ENCODE results near the gene IFNA17.
"Not testable (repeated sequence)": the region's sequence is repeated elsewhere in the genome, so short reads cannot be mapped to it uniquely, and the experiment has no call there.

Gene IFNA17

DNA sequence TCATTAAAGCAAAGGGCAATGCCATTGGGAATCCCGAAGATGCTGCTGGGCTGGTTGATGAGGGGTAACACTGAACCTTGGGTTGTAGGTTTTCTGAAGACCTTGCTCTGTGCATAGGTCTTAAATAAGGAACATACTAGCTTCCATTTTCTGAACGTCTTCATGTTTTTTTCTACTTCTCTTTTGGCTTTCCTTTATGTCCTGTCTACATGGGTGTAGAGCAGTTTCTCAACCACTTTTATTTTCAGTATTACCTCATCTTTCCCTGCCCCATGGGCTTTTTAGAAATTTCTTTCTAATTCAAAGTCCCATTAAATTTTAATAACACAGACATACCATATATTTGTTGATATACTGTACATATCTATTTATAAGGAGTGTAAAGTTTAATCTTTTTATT is 11.9 kb upstream of the IFNA17 start, which contains the start of gene IFNA14:
IFNA14 (minus strand) TSS at position 95 of the 400 bp plus-strand sequence; CDS start at position 25, 70 bp downstream.
- TF ChIP-seq, protein P1, sequence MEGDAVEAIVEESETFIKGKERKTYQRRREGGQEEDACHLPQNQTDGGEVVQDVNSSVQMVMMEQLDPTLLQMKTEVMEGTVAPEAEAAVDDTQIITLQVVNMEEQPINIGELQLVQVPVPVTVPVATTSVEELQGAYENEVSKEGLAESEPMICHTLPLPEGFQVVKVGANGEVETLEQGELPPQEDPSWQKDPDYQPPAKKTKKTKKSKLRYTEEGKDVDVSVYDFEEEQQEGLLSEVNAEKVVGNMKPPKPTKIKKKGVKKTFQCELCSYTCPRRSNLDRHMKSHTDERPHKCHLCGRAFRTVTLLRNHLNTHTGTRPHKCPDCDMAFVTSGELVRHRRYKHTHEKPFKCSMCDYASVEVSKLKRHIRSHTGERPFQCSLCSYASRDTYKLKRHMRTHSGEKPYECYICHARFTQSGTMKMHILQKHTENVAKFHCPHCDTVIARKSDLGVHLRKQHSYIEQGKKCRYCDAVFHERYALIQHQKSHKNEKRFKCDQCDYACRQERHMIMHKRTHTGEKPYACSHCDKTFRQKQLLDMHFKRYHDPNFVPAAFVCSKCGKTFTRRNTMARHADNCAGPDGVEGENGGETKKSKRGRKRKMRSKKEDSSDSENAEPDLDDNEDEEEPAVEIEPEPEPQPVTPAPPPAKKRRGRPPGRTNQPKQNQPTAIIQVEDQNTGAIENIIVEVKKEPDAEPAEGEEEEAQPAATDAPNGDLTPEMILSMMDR (IDR thresholded peaks at IDR 0.05; ENCODE audit: insufficient read depth, low read length, poor library complexity, severe bottlenecking), result no peak
- Histone ChIP-seq H3K36me3 (ENCODE audit: control insufficient read depth, insufficient read depth, low read length) (no peaks in the 10 kb centered on the region), H3K4me3 (replicated peaks; ENCODE audit: low read depth, low read length) (no peak within 1 kb of the TSS), H3K27me3 (replicated peaks; ENCODE audit: control insufficient read depth, insufficient read depth, low read length) (no peaks in the 10 kb centered on the region)
- no peak for DNase-seq (ENCODE audit: extremely low read depth, insufficient read length)

DNA sequence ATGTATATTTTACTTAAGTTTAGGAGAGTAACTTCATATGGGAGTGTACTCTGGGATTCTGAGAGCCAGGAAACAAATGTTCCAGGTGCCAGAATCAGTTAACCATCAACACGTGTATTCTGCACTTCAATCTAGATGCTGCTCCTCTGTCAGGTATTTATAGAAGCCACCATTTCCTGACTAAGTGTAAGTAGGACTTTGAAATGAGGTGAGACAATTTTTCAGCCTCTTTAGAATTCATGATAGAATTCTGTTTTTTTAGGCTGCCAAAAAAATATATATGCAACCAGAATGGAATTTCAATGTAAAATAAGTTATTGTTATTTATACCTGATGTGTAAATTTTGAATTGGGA is 8.3 kb upstream of the IFNA17 start:
- H3K4me3 ChIP-seq (replicated peaks; ENCODE audit: low read depth, low read length); DNase-seq (ENCODE audit: extremely low read depth, insufficient read length); H3K36me3 ChIP-seq (ENCODE audit: control insufficient read depth, insufficient read depth, low read length); H3K27me3 ChIP-seq (replicated peaks; ENCODE audit: control insufficient read depth, insufficient read depth, low read length): not testable (repeated sequence)

DNA sequence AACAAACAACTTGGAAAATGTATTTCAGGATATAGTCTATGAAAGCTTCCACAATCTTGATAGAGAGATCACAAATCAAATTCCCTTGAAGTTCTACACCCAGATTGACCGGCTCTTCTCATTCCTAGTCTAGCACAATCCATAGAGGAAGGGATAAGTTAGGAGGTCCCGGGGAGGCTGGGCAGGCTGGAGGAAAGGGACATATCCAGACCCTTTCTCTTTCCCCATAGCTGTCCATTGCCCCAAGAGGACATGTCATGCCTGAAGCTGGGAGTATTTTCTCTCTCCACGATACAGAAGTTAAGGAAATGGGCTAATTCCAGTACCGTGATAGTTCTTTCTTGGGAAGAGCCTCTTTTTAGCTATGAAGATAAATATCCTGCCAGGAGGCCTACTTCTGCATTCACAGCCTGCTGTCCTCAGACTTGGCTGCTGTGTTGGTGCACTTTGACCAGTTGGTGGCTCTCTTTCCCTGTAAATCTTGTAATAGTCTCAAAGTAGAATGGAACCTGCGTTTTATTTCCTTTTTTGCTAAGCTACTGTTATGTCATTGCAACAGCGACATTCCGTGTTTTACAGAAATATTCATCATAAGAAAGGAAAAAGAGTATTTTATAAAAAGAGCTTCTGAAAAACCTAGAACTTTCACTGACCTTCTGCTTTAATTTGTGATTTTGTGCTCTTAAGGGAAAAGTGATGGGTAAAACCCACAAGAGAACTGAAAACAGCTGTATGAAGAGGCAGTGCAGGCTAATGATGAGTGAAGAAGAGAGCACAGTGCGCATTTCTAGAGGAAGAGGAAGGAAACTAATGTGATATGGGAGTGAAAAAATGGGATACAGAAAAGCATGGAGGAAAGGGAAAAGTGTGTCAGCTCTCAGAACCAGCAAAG is 7.7 kb upstream of the IFNA17 start:
- H3K27me3 ChIP-seq (replicated peaks; ENCODE audit: control insufficient read depth, insufficient read depth, low read length); DNase-seq (ENCODE audit: extremely low read depth, insufficient read length); H3K4me3 ChIP-seq (replicated peaks; ENCODE audit: low read depth, low read length); H3K36me3 ChIP-seq (ENCODE audit: control insufficient read depth, insufficient read depth, low read length): not testable (repeated sequence)
- TF ChIP-seq, protein P1 (IDR thresholded peaks at IDR 0.05; ENCODE audit: insufficient read depth, low read length, poor library complexity, severe bottlenecking), result peak; percentile 63

DNA sequence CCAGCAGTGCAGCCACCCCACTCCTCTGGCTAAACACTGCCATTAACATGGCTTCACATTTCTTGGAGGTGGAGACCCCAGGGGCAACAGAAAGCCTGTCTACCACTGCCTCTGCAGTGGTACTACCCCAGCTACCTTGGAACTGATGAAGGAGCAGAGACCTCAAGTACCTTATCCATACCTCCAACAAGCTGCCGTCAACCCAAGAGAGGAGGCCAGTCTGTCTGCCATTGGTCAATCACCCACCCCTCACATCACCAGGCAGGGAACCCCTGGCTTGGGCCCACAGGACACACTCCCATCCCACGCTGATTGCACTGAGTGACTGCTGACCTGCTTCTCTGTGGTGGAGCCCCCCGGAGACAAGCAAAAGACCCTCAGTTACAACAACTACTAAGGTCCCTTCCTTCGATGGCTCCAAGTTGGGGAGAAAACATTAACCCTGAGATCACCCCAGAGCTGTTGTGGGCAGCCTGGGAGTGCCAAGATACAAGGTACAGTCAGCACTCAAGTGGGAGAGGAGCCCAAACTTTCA is 6.2 kb upstream of the IFNA17 start:
- TF ChIP-seq, protein P1 (IDR thresholded peaks at IDR 0.05; ENCODE audit: insufficient read depth, low read length, poor library complexity, severe bottlenecking), result no peak
- no peak overlapping the region for H3K4me3 ChIP-seq (replicated peaks; ENCODE audit: low read depth, low read length)
- DNase-seq (ENCODE audit: extremely low read depth, insufficient read length), result no peak
- H3K27me3 ChIP-seq (replicated peaks; ENCODE audit: control insufficient read depth, insufficient read depth, low read length), result no peaks in the 10 kb centered on the region
- H3K36me3 ChIP-seq (ENCODE audit: control insufficient read depth, insufficient read depth, low read length), result no peaks in the 10 kb centered on the region

DNA sequence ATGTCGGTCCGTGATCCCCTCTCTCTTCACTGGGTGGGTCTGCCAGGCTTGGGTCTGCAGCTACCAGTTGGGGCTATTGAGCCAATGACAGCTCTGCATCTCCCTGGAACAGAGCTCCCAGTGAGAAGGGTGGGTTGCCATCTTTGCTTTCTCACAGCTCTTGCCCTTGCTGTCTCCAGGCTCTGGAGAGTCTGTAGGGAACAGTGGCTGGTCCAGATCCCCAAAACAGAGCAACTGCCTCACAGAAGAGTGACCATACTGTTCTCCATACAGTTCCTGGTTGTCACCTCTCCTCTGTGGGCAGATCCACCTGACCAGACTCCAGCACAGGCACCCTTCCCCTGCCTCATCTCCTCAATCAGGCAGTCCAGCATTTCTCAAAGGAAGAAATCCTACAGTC is 5.2 kb upstream of the IFNA17 start:
- no peak overlapping the region for H3K4me3 ChIP-seq (replicated peaks; ENCODE audit: low read depth, low read length)
- no peaks in the 10 kb centered on the region for H3K27me3 ChIP-seq (replicated peaks; ENCODE audit: control insufficient read depth, insufficient read depth, low read length)
- TF ChIP-seq, protein P1 (IDR thresholded peaks at IDR 0.05; ENCODE audit: insufficient read depth, low read length, poor library complexity, severe bottlenecking), result no peak
- DNase-seq (ENCODE audit: extremely low read depth, insufficient read length), result no peak
- no peaks in the 10 kb centered on the region for H3K36me3 ChIP-seq (ENCODE audit: control insufficient read depth, insufficient read depth, low read length)

DNA sequence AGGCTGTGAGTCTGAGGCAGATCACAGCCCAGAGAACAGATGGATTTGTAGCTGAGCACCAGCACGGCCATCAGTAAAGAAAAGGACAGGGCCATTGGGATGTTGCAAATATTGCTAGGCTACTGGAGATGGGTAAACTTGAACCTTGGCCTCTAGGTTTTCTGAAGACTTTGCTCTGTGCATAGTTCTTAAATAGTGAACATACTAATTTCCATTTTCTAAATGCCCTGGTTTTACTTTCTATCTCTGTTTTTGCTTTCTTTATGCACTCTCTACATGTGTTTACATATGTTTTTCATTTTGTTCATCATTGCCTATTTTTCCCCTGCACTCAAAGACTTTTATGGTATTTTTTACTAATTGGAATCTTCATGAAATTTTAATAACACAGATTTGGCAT is 10.8 kb downstream of the IFNA17 start, which contains the start of gene IFNA16:
IFNA16 (minus strand) TSS at position 101 of the 400 bp plus-strand sequence; CDS start at position 95, 6 bp downstream.
- not testable (repeated sequence) for DNase-seq (ENCODE audit: extremely low read depth, insufficient read length); H3K27me3 ChIP-seq (replicated peaks; ENCODE audit: control insufficient read depth, insufficient read depth, low read length)

More for the DNA sequence above, 10.8 kb downstream of the IFNA17 start, which contains the start of gene IFNA16:
- H3K4me3 ChIP-seq (replicated peaks; ENCODE audit: low read depth, low read length); H3K36me3 ChIP-seq (ENCODE audit: control insufficient read depth, insufficient read depth, low read length): not testable (repeated sequence)
